ENCODE data around the gene COTL1.

Gene COTL1

GRCh38 chr16:84652566-84652965, 34.7 kb upstream of the COTL1 start:
- no peak overlapping the region for H3K4me3 Mint-ChIP-seq
- no peaks in the 10 kb centered on the region for H3K9me3 Mint-ChIP-seq
- no peak overlapping the region for H3K27ac Mint-ChIP-seq
- H3K27me3 Mint-ChIP-seq: no peaks in the 10 kb centered on the region
- peaks cover 84% of the 10 kb centered on the region for H3K36me3 Mint-ChIP-seq (ENCODE audit: low read depth)
- intact Hi-C loops (cut with micrococcal nuclease): no loop called here
- H3K4me1 Mint-ChIP-seq (ENCODE audit: low read depth): peaks cover 52% of the 10 kb centered on the region

- H3K27me3 Mint-ChIP-seq: peaks cover 2% of the 10 kb centered on the region
- no peaks in the 10 kb centered on the region for H3K9me3 Mint-ChIP-seq
- peak overlapping the region; percentile 13 for H3K4me3 Mint-ChIP-seq
- peaks cover 53% of the 10 kb centered on the region for H3K4me1 Mint-ChIP-seq (ENCODE audit: low read depth)
- H3K36me3 Mint-ChIP-seq (ENCODE audit: low read depth): peaks cover 61% of the 10 kb centered on the region
- intact Hi-C loops (cut with micrococcal nuclease): no loop called here
- no peak overlapping the region for H3K27ac Mint-ChIP-seq
Observed at GRCh38 chr16:84650062-84650991, 32.4 kb upstream of the COTL1 start.

- H3K9me3 Mint-ChIP-seq: no peaks in the 10 kb centered on the region
- peak overlapping the region; percentile 78 for H3K27ac Mint-ChIP-seq
- H3K27me3 Mint-ChIP-seq: peaks cover 2% of the 10 kb centered on the region
- intact Hi-C loops (cut with micrococcal nuclease): no loop called here
- H3K36me3 Mint-ChIP-seq (ENCODE audit: low read depth): peaks cover 53% of the 10 kb centered on the region
- peaks cover 55% of the 10 kb centered on the region for H3K4me1 Mint-ChIP-seq (ENCODE audit: low read depth)
- H3K4me3 Mint-ChIP-seq: peak overlapping the region; percentile 84
Observed at GRCh38 chr16:84649511-84649861, 31.6 kb upstream of the COTL1 start.

GRCh38 chr16:84648595-84649510, 31.0 kb upstream of the COTL1 start:
- intact Hi-C loops (cut with micrococcal nuclease): no loop called here
- H3K27me3 Mint-ChIP-seq: peaks cover 2% of the 10 kb centered on the region

GRCh38 chr16:84647828-84648594, 30.1 kb upstream of the COTL1 start, which contains the start of gene KLHL36:
Gene KLHL36, plus strand, starts transcription at chr16:84648511. Its CDS starts 2,357 bp downstream, at chr16:84650868.
- H3K27ac Mint-ChIP-seq: peak within 1 kb of the TSS; percentile 92
- H3K4me1 Mint-ChIP-seq (ENCODE audit: low read depth): peaks cover 61% of the 10 kb centered on the region
- peaks cover 38% of the 10 kb centered on the region for H3K36me3 Mint-ChIP-seq (ENCODE audit: low read depth)
- intact Hi-C loops (cut with micrococcal nuclease): no loop called here
- H3K9me3 Mint-ChIP-seq: no peaks in the 10 kb centered on the region
- peaks cover 2% of the 10 kb centered on the region for H3K27me3 Mint-ChIP-seq
- H3K4me3 Mint-ChIP-seq: peak within 1 kb of the TSS; percentile 84

More at GRCh38 chr16:84648595-84649510, 31.0 kb upstream of the COTL1 start:
- no peaks in the 10 kb centered on the region for H3K9me3 Mint-ChIP-seq
- H3K4me1 Mint-ChIP-seq (ENCODE audit: low read depth): peaks cover 58% of the 10 kb centered on the region
- H3K27ac Mint-ChIP-seq: peak overlapping the region; percentile 78
- H3K4me3 Mint-ChIP-seq: peak overlapping the region; percentile 84
- H3K36me3 Mint-ChIP-seq (ENCODE audit: low read depth): peaks cover 47% of the 10 kb centered on the region

- Mint-ChIP-seq H3K4me1 (ENCODE audit: low read depth) (peaks cover 58% of the 10 kb centered on the region), H3K27me3 (peaks cover 2% of the 10 kb centered on the region), H3K27ac (peak overlapping the region; percentile 90), H3K9me3 (no peaks in the 10 kb centered on the region), H3K36me3 (ENCODE audit: low read depth) (peaks cover 6% of the 10 kb centered on the region), H3K4me3 (no peak overlapping the region)
- intact Hi-C loops (cut with micrococcal nuclease): no loop called here
Observed at GRCh38 chr16:84643674-84644073, 25.8 kb upstream of the COTL1 start.

GRCh38 chr16:84643180-84643583, 25.3 kb upstream of the COTL1 start:
- peak overlapping the region; percentile 90 for H3K27ac Mint-ChIP-seq
- peaks cover 4% of the 10 kb centered on the region for H3K36me3 Mint-ChIP-seq (ENCODE audit: low read depth)
- H3K4me3 Mint-ChIP-seq: no peak overlapping the region
- no peaks in the 10 kb centered on the region for H3K9me3 Mint-ChIP-seq
- peaks cover 62% of the 10 kb centered on the region for H3K4me1 Mint-ChIP-seq (ENCODE audit: low read depth)
- intact Hi-C loops (cut with micrococcal nuclease): no loop called here
- H3K27me3 Mint-ChIP-seq: peaks cover 2% of the 10 kb centered on the region

- peak overlapping the region; percentile 90 for H3K27ac Mint-ChIP-seq
- intact Hi-C loops (cut with micrococcal nuclease): no loop called here
- H3K4me3 Mint-ChIP-seq: peak overlapping the region; percentile 72
- H3K9me3 Mint-ChIP-seq: no peaks in the 10 kb centered on the region
- peaks cover 2% of the 10 kb centered on the region for H3K27me3 Mint-ChIP-seq
- peaks cover 69% of the 10 kb centered on the region for H3K4me1 Mint-ChIP-seq (ENCODE audit: low read depth)
- H3K36me3 Mint-ChIP-seq (ENCODE audit: low read depth): no peaks in the 10 kb centered on the region
Observed at GRCh38 chr16:84641643-84642358, 23.9 kb upstream of the COTL1 start.

- Mint-ChIP-seq H3K4me3 (no peak overlapping the region), H3K27ac (peak overlapping the region; percentile 90), H3K9me3 (no peaks in the 10 kb centered on the region), H3K4me1 (ENCODE audit: low read depth) (peaks cover 70% of the 10 kb centered on the region), H3K36me3 (ENCODE audit: low read depth) (no peaks in the 10 kb centered on the region), H3K27me3 (no peaks in the 10 kb centered on the region)
- intact Hi-C loops (cut with micrococcal nuclease): no loop called here
Observed at GRCh38 chr16:84640145-84640544, 22.3 kb upstream of the COTL1 start.

GRCh38 chr16:84638231-84638806, 20.4 kb upstream of the COTL1 start:
- H3K27ac Mint-ChIP-seq: peak overlapping the region; percentile 73

GRCh38 chr16:84637709-84638108, 19.8 kb upstream of the COTL1 start:
- intact Hi-C loops (cut with micrococcal nuclease): no loop called here
- H3K27me3 Mint-ChIP-seq: no peaks in the 10 kb centered on the region
- no peaks in the 10 kb centered on the region for H3K9me3 Mint-ChIP-seq
- H3K27ac Mint-ChIP-seq: peak overlapping the region; percentile 73
- H3K4me1 Mint-ChIP-seq (ENCODE audit: low read depth): peaks cover 61% of the 10 kb centered on the region
- no peak overlapping the region for H3K4me3 Mint-ChIP-seq
- H3K36me3 Mint-ChIP-seq (ENCODE audit: low read depth): no peaks in the 10 kb centered on the region

More at GRCh38 chr16:84638231-84638806, 20.4 kb upstream of the COTL1 start:
- no peaks in the 10 kb centered on the region for H3K9me3 Mint-ChIP-seq
- H3K4me1 Mint-ChIP-seq (ENCODE audit: low read depth): peaks cover 65% of the 10 kb centered on the region
- intact Hi-C loops (cut with micrococcal nuclease): no loop called here
- no peaks in the 10 kb centered on the region for H3K27me3 Mint-ChIP-seq
- H3K4me3 Mint-ChIP-seq: no peak overlapping the region
- no peaks in the 10 kb centered on the region for H3K36me3 Mint-ChIP-seq (ENCODE audit: low read depth)

GRCh38 chr16:84635702-84636101, 17.8 kb upstream of the COTL1 start:
- no peaks in the 10 kb centered on the region for H3K9me3 Mint-ChIP-seq
- H3K4me1 Mint-ChIP-seq (ENCODE audit: low read depth): peaks cover 62% of the 10 kb centered on the region
- intact Hi-C loops (cut with micrococcal nuclease): no loop called here
- no peaks in the 10 kb centered on the region for H3K27me3 Mint-ChIP-seq
- no peak overlapping the region for H3K4me3 Mint-ChIP-seq
- no peaks in the 10 kb centered on the region for H3K36me3 Mint-ChIP-seq (ENCODE audit: low read depth)
- peak overlapping the region; percentile 49 for H3K27ac Mint-ChIP-seq

All from dendritic cell treated with granulocyte-macrophage colony-stimulating factor and Interleukin-4, amounts not matched to agents 40 ng/mL and 50 ng/mL, for 4 days (primary cell).